ENCODE results near the gene COL21A1. TPM values are rescaled to one million over a fixed set of nuclear protein-coding genes. Genes with fewer than 3 reads are reported as not detected.

The COL21A1 gene
- total and polyA plus RNA-seq, 2 of the 4 experiments (the other 2 are of a cell fraction): 0.05 TPM; not detected in 1

DNA sequence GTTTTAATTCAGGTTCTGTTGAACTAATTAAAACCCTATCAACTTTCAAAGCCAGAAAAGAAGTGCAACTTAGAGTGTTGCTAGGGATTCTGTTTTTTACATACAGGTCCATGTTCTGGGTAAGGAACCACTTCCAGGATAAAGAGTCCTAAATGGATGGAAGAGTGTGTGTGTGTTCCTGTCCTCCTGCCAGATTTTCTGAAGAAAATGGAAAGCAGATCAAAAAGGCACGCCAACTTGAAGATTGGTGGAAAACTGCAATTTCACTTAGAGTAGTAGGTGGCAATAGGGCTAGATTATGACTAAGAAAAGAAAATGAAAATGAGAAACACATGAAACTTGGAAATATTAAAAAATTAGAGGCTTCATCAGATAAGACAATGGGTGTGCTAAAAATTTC lies 85.3 kb downstream of the COL21A1 start:
- Histone ChIP-seq H3K27me3 (ENCODE audit: control insufficient read depth, insufficient read depth, low read length) (no peaks in the 10 kb centered on the region), H2AFZ (replicated peaks; ENCODE audit: low read length, poor library complexity) (no peak overlapping the region), H2BK20ac (ENCODE audit: low read depth, low read length) (no peak overlapping the region), H3K4me3 (ENCODE audit: insufficient read depth, low read depth, low read length) (no peak overlapping the region), H3K9me3 (ENCODE audit: control insufficient read depth, insufficient read depth, low read length) (no peaks in the 10 kb centered on the region), H2BK15ac (ENCODE audit: low read depth, low read length) (no peak overlapping the region), H3K56ac (ENCODE audit: extremely low read depth, insufficient read depth, low read length) (no peak overlapping the region), H4K8ac (ENCODE audit: low read depth in 2 of 2, low read length in 2 of 2) (no peak overlapping the region), H3K27ac (ENCODE audit: insufficient read depth, low read length) (no peak overlapping the region), H3K23ac (ENCODE audit: low read depth, low read length) (no peak overlapping the region), H4K5ac (ENCODE audit: low read depth, low read length) (no peak overlapping the region), H3K4me1 (ENCODE audit: control insufficient read depth, insufficient read depth, low read length) (no peaks in the 10 kb centered on the region), H3K9ac (ENCODE audit: low read depth, low read length) (no peak overlapping the region), H3K18ac (ENCODE audit: low read depth, low read length) (no peak overlapping the region), H3K14ac (replicated peaks; ENCODE audit: low read depth, low read length) (no peak overlapping the region), H3K36me3 (ENCODE audit: control insufficient read depth, insufficient read depth, low read length) (no peaks in the 10 kb centered on the region), H4K91ac (ENCODE audit: insufficient read depth, low read depth, low read length) (no peak overlapping the region), H2AK5ac (ENCODE audit: low read depth, low read length) (no peak overlapping the region), H2AK9ac (replicated peaks; ENCODE audit: low read depth, low read length, poor library complexity) (no peak overlapping the region), H2BK5ac (ENCODE audit: low read depth, low read length, poor library complexity, severe bottlenecking) (no peak overlapping the region), H3K9me1 (ENCODE audit: insufficient read depth, low read length) (no peaks in the 10 kb centered on the region), H3K4me2 (ENCODE audit: low read depth, low read length) (no peak overlapping the region), H4K20me1 (ENCODE audit: insufficient read depth, low read length) (no peaks in the 10 kb centered on the region), H2BK120ac (ENCODE audit: low read depth, low read length) (no peak overlapping the region), H3K79me1 (ENCODE audit: low read depth in 1 of 2, low read length in 2 of 2) (no peaks in the 10 kb centered on the region), H3K4ac (ENCODE audit: low read depth, low read length) (no peak overlapping the region)
- dilution Hi-C loops (cut with HindIII; ENCODE audit: low sequenced_read_pairs, unreplicated experiment): no loop called here
- ChIA-PET CTCF (no interaction called here), POLR2A (ENCODE audit: unreplicated experiment) (no interaction called here)
- DNase-seq: no peak
- BruUV-seq (replicated peaks): no TSS peak
- no peak for TF ChIP-seq POLR2A (IDR thresholded peaks at IDR 0.05; ENCODE audit: low read depth, low read length)
- TF ChIP-seq MAZ (IDR thresholded peaks at IDR 0.05; ENCODE audit: borderline replicate concordance, low read depth, low read length): no peak
- TF ChIP-seq MAFK (IDR thresholded peaks at IDR 0.05; ENCODE audit: low read depth, low read length): no peak
- TF ChIP-seq SMC3 (IDR thresholded peaks at IDR 0.05; ENCODE audit: low read depth, low read length): no peak
- no peak for TF ChIP-seq MXI1 (IDR thresholded peaks at IDR 0.05; ENCODE audit: borderline replicate concordance, low read depth, low read length)
- no peak for TF ChIP-seq CEBPB (IDR thresholded peaks at IDR 0.05; ENCODE audit: low read depth, low read length)
- no peak for TF ChIP-seq RAD21 (IDR thresholded peaks at IDR 0.05; ENCODE audit: low read length)
- no peak for TF ChIP-seq RFX5 (IDR thresholded peaks at IDR 0.05; ENCODE audit: low read depth, low read length)
- TF ChIP-seq, protein P1, sequence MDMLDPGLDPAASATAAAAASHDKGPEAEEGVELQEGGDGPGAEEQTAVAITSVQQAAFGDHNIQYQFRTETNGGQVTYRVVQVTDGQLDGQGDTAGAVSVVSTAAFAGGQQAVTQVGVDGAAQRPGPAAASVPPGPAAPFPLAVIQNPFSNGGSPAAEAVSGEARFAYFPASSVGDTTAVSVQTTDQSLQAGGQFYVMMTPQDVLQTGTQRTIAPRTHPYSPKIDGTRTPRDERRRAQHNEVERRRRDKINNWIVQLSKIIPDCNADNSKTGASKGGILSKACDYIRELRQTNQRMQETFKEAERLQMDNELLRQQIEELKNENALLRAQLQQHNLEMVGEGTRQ (IDR thresholded peaks at IDR 0.05; ENCODE audit: low read depth, low read length): no peak
- no peak for TF ChIP-seq NFE2L2 (IDR thresholded peaks at IDR 0.05; ENCODE audit: low read depth, low read length)
- no peak for TF ChIP-seq CHD1 (IDR thresholded peaks at IDR 0.05; ENCODE audit: low read depth, low read length)
- TF ChIP-seq BHLHE40 (IDR thresholded peaks at IDR 0.05; ENCODE audit: low read depth, low read length): no peak
- in situ Hi-C loops (cut with MboI; ENCODE audit: low sequenced_read_pairs): no loop called here
- WGBS, 2 experiments (ENCODE audit: extremely low coverage in 2 of 2, insufficient read length in 1 of 2): 100% methylated on average over 1 of the region's 1 CpG; no CpG with 5 or more reads in 1 of the 2 experiments
- intact Hi-C loops (cut with micrococcal nuclease): no loop called here
- ATAC-seq (ENCODE audit: low read depth): no peak

Measured in IMR-90 (cell line).